Hepatocyte (in vitro differentiated cells): Measurements from ENCODE around the gene ROS1. TPM values are rescaled to one million over a fixed set of nuclear protein-coding genes. Genes with fewer than 3 reads are reported as not detected.
"Not testable (repeated sequence)": the region's sequence is repeated elsewhere in the genome, so short reads cannot be mapped to it uniquely, and the experiment has no call there.

Experiments used
- DNase-seq: peaks from one replicate; pipeline ENCODE4 v3.0.0-alpha.2; 2016; ENCODE audit warnings: low spot score
- H2AFZ ChIP-seq: fragments of 200-600 bp; sonication (generic); 2 replicates; pipeline ENCODE4 v1.6.0; 2016; ENCODE audit warnings: antibody characterized with exemption, mild to moderate bottlenecking
- H3K27ac ChIP-seq: fragments of 200-600 bp; sonication (generic); 2 replicates; pipeline ENCODE4 v1.5.1; 2016; ENCODE audit warnings: mild to moderate bottlenecking
- H3K27me3 ChIP-seq: fragments of 200-600 bp; sonication (generic); 2 replicates; pipeline ENCODE4 v1.6.1; 2016
- H3K36me3 ChIP-seq: fragments of 200-600 bp; sonication (generic); replicated peaks from 2 replicates; pipeline ENCODE4 v1.5.1; 2016; ENCODE audit warnings: low read depth; ENCODE audit not compliant: insufficient read depth
- H3K4me1 ChIP-seq: fragments of 200-600 bp; sonication (generic); 2 replicates; pipeline ENCODE4 v1.5.1; 2016; ENCODE audit warnings: mild to moderate bottlenecking, moderate library complexity; ENCODE audit not compliant: insufficient read depth
- H3K4me2 ChIP-seq: fragments of 200-600 bp; sonication (generic); 2 replicates; pipeline ENCODE4 v1.6.0; 2016
- H3K4me3 ChIP-seq: fragments of 200-600 bp; sonication (generic); 2 replicates; pipeline ENCODE4 v1.5.1; 2016; ENCODE audit warnings: mild to moderate bottlenecking
- H3K79me2 ChIP-seq: fragments of 200-600 bp; sonication (generic); 2 replicates; pipeline ENCODE4 v1.6.0; 2017; ENCODE audit warnings: mild to moderate bottlenecking
- H3K9me2 ChIP-seq: fragments of 200-600 bp; sonication (generic); replicated peaks from 2 replicates; pipeline ENCODE4 v1.6.0; 2017; ENCODE audit warnings: mild to moderate bottlenecking; ENCODE audit not compliant: insufficient read depth
- H3K9me3 ChIP-seq: fragments of 200-600 bp; sonication (generic); 2 replicates; pipeline ENCODE4 v1.5.1; 2016; ENCODE audit warnings: low read depth, mild to moderate bottlenecking
- H4K20me1 ChIP-seq: fragments of 200-600 bp; sonication (generic); 2 replicates; pipeline ENCODE4 v1.6.0; 2016; ENCODE audit warnings: mild to moderate bottlenecking; ENCODE audit not compliant: insufficient read depth, poor library complexity, severe bottlenecking
- CTCF ChIP-seq: fragments of 200-600 bp; sonication (generic); IDR thresholded peaks from 2 replicates; pipeline ENCODE4 v1.5.1; 2016; ENCODE audit warnings: antibody characterized with exemption, mild to moderate bottlenecking; ENCODE audit not compliant: poor library complexity
- EZH2 ChIP-seq: fragments of 200-600 bp; sonication (generic); IDR thresholded peaks from 2 replicates; pipeline ENCODE4 v1.6.1; 2016; ENCODE audit warnings: antibody characterized with exemption, mild to moderate bottlenecking, borderline replicate concordance
- EZH2phosphoT487 ChIP-seq: fragments of 200-600 bp; sonication (generic); IDR thresholded peaks from one replicate; pipeline ENCODE4 v1.6.1; 2018; ENCODE audit warnings: antibody characterized with exemption, mild to moderate bottlenecking, low read depth, moderate library complexity; ENCODE audit not compliant: unreplicated experiment, severe bottlenecking
- WGBS: methylation state at CpG from one replicate; pipeline ENCODE4 v1.1.6; 2016; ENCODE audit warnings: low lambda C conversion rate; ENCODE audit errors: missing lambda C conversion rate; 5-methylcytosine and 5-hydroxymethylcytosine counted together
- polyA plus RNA-seq: library from polyadenylated mRNA; unstranded; fragments of >200 nt; fragmentation: Nextera tagmentation; extraction: Ambion mirVana; gene quantifications from 2 replicates; pipeline ENCODE4 v1.2.1, GENCODE V29; 2016
- small RNA-seq: library from RNA; depleted of rRNA; stranded (forward); fragments of <200 nt; gene quantifications from one replicate; pipeline ENCODE3, GENCODE V24; 2014
- total RNA-seq: library from RNA; depleted of rRNA; stranded (reverse); fragments of >200 nt; gene quantifications from 2 replicates; pipeline ENCODE4 v1.2.3, GENCODE V29; 2014

ROS1 gene
- total and polyA plus RNA-seq, 2 experiments from 2014 or later: 0.33 to 2.7 TPM

DNA sequence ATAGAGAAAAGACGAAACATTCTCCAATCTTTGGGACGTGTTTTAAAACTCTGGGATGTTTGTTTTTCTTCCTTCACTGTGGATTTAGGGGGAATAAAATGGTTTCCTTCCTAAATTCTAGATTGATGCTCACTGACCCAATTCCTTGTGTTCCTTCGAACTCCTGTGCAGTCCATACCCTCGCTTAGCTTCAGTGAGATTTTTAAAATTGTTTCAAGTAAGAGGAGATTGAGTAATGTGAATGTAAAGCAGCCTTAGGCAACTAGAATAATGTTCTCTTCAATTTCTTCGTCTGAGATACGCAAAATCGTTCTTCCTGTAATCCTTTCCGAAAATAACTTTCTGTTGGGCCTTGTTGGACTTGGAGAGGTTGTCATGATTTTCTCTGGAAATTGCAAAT, 162.9 kb downstream of the ROS1 start:
- no peaks in the 10 kb centered on the region for H3K79me2 ChIP-seq
- no peak overlapping the region for H3K4me2 ChIP-seq
- H4K20me1 ChIP-seq: no peaks in the 10 kb centered on the region
- H3K4me1 ChIP-seq: peaks cover 17% of the 10 kb centered on the region
- H3K9me2 ChIP-seq: no peaks in the 10 kb centered on the region
- H3K27ac ChIP-seq: no peak overlapping the region
- no peak for DNase-seq
- no peaks in the 10 kb centered on the region for H3K9me3 ChIP-seq
- H3K27me3 ChIP-seq: peaks cover 95% of the 10 kb centered on the region
- H3K36me3 ChIP-seq: no peaks in the 10 kb centered on the region
- H2AFZ ChIP-seq: no peak overlapping the region
- TF ChIP-seq EZH2phosphoT487 (no peak), CTCF (no peak), EZH2 (no peak)
- 90% methylated on average over 8 of the region's 8 CpGs for WGBS
- no peak overlapping the region for H3K4me3 ChIP-seq

- Histone ChIP-seq H2AFZ (no peak overlapping the region), H3K4me3 (no peak overlapping the region), H3K36me3 (no peaks in the 10 kb centered on the region), H3K9me2 (no peaks in the 10 kb centered on the region), H3K27me3 (peaks cover 8% of the 10 kb centered on the region), H3K27ac (no peak overlapping the region), H3K4me1 (no peaks in the 10 kb centered on the region), H4K20me1 (no peaks in the 10 kb centered on the region), H3K79me2 (no peaks in the 10 kb centered on the region), H3K4me2 (no peak overlapping the region), H3K9me3 (no peaks in the 10 kb centered on the region)
- no peak for DNase-seq
- 84% methylated on average over 2 of the region's 2 CpGs for WGBS
- TF ChIP-seq CTCF (no peak), EZH2 (no peak), EZH2phosphoT487 (no peak)
Observed at GRCh38 chr6:117253785-117254184, 172.0 kb downstream of the ROS1 start.

DNA sequence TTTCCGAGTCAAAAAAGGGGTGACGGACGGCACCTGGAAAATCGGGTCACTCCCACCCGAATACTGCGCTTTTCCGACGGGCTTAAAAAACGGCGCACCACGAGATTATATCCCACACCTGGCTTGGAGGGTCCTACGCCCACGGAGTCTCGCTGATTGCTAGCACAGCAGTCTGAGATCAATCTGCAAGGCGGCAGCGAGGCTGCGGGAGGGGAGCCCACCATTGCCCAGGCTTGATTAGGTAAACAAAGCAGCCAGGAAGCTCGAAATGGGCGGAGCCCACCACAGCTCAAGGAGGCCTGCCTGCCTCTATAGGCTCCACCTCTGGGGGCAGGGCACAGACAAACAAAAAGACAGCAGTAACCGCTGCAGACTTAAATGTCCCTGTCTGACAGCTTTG, 180.8 kb downstream of the ROS1 start:
- not testable (repeated sequence) for H3K36me3 ChIP-seq, H3K9me3 ChIP-seq, H3K4me1 ChIP-seq, H3K9me2 ChIP-seq, DNase-seq, H3K4me3 ChIP-seq, H3K4me2 ChIP-seq, H3K27me3 ChIP-seq, H2AFZ ChIP-seq, H3K79me2 ChIP-seq, H4K20me1 ChIP-seq, H3K27ac ChIP-seq
- 53% methylated on average over 19 of the region's 20 CpGs for WGBS

GRCh38 chr6:117244571-117244970, 181.2 kb downstream of the ROS1 start:
- not testable (repeated sequence) for H3K9me2 ChIP-seq, H3K4me1 ChIP-seq, H4K20me1 ChIP-seq, H2AFZ ChIP-seq, DNase-seq, H3K4me3 ChIP-seq, H3K4me2 ChIP-seq, H3K36me3 ChIP-seq, H3K27ac ChIP-seq, H3K79me2 ChIP-seq, H3K27me3 ChIP-seq, H3K9me3 ChIP-seq
- 64% methylated on average over 13 of the region's 13 CpGs for WGBS

Small RNAs within 50 kb of the gene (small RNA-seq; reads per million reads assigned to genes)
- gene RN7SKP18 (not detected), gene RNU6-253P (not detected)

Other genes starting within 250 kb of the ROS1 start
- not detected in 2 replicates for gene VGLL2, start 160.4 kb downstream of the ROS1 start, total RNA-seq
- 0.29 TPM in 1 of 2 replicates, not detected in the other for gene VGLL2, start 160.4 kb downstream of the ROS1 start, polyA plus RNA-seq
- 23.8 and 40.1 TPM in 2 replicates for gene DCBLD1, start 56.7 kb upstream of the ROS1 start, total RNA-seq
- gene DCBLD1, start 56.7 kb upstream of the ROS1 start, polyA plus RNA-seq: 12.8 and 18.9 TPM in 2 replicates
- 39.5 and 40.8 TPM in 2 replicates for gene GOPC, start 176.6 kb upstream of the ROS1 start, total RNA-seq
- 18.2 and 19.7 TPM in 2 replicates for gene GOPC, start 176.6 kb upstream of the ROS1 start, polyA plus RNA-seq
- 29.9 and 30.2 TPM in 2 replicates for gene NUS1, start 249.5 kb upstream of the ROS1 start, total RNA-seq
- 13.6 and 16.6 TPM in 2 replicates for gene NUS1, start 249.5 kb upstream of the ROS1 start, polyA plus RNA-seq